SU-DHL-6 (cell line): ENCODE results near the gene PLXNA2.

ENCODE experiments used
- CTCF ChIP-seq: fragments of 200-600 bp; sonication (generic); IDR thresholded peaks from one replicate; pipeline ENCODE4 v1.5.1; 2017; ENCODE audit warnings: antibody characterized with exemption, mild to moderate bottlenecking, low read length, moderate library complexity; ENCODE audit not compliant: insufficient read depth, poor library complexity, severe bottlenecking
- EZH2phosphoT487 ChIP-seq: fragments of 200-600 bp; sonication (generic), shearing (Covaris generic); conservative IDR thresholded peaks from 2 replicates; pipeline ENCODE4 v1.6.1; 2018; ENCODE audit warnings: mild to moderate bottlenecking, antibody characterized with exemption, low read length, moderate library complexity, mixed read lengths

DNA sequence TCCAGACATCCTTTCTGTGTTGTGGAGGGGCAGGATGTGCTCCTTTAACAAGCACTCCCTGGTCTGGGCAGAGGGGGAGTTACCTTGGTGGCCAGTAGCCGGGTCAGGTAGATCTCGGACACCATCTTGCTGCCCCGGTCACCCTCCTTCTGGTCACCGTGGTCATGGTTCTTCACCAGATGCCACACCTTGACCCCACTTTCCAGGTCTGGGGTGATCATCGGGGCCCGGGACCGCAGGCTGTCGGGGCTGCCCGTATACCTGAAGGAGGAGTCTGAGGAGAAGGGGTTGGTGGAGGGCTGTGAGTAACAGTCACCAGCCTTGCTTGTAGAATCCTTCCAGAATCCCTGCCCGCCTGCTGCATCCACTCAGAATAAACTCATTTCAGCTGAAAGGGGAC lies 210.9 kb downstream of the PLXNA2 start:
- TF ChIP-seq CTCF (no peak), EZH2phosphoT487 (no peak)
